ENCODE measurements around the gene MAPK8.
"Not testable (repeated sequence)": the region's sequence is repeated elsewhere in the genome, so short reads cannot be mapped to it uniquely, and the experiment has no call there.

The MAPK8 gene

DNA sequence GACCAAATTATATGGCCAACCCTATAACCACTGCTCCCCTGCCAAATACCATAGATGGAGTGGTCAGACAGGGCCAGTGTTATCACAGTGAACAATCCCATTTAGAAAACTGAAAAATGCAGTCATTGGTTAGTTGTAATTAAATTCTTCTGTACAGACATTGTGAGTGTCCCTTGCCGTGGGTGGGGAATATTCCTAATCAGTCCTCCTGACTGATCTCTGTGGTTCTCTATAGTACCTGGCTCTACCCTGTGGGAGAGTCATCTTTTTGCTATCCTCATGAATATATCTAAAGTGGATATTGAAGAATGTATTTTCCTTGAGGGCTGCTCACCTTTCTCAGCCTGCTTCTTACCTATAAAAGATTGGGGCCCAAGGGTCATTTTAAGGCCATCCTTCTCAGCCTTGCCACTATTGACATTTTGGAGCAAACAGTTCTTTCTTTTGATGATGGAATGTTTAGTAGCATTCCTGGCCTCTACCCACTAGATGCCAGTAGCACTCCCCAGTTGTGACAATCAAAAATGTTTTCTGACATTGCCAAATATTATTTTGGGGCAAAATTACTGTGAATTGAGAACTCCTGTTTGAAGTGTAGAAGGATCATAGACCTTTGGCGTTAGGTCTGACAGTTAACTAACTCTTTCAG lies 110.2 kb downstream of the MAPK8 start:
- peaks cover 0 to 17% (median 7%) of the 10 kb centered on the region in 5 donors for H3K4me1 ChIP-seq (ENCODE audit: control insufficient read depth in 5 of 5, insufficient read depth in 5 of 5, low read length in 5 of 5)
- no peak overlapping the region for H3K27ac ChIP-seq (ENCODE audit: low read depth, low read length)
- H3K36me3 ChIP-seq (ENCODE audit: control insufficient read depth in 5 of 5, insufficient read depth in 5 of 5, low read length in 5 of 5): peaks cover 0 to 16% (median 6%) of the 10 kb centered on the region in 5 donors

DNA sequence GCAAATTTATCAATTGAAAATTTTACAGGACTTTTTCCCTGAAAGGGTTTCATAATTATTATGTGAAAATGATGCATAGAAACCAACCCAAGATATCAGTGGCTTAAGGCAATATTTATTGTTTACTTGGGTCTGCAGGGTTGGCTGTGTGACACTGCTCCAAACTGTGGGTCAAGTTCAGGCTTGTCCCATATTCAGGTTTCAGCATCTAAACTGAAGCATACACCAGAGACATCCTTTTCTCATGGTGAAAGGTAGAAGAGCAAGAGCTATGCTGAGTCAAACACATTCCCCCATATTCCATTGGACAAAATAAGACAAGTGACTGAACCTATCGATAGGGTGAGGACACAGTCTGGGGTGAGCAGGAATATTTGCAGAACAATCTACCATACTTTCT lies 110.9 kb downstream of the MAPK8 start:
- Histone ChIP-seq H3K4me3 (ENCODE audit: low read depth in 1 of 5, low read length in 5 of 5) (no peak overlapping the region), H3K4me1 (ENCODE audit: control insufficient read depth in 5 of 5, insufficient read depth in 5 of 5, low read length in 5 of 5) (peaks cover 0 to 17% (median 7%) of the 10 kb centered on the region in 5 donors), H3K36me3 (ENCODE audit: control insufficient read depth in 5 of 5, insufficient read depth in 5 of 5, low read length in 5 of 5) (peaks cover 0 to 15% (median 6%) of the 10 kb centered on the region in 5 donors), H3K27me3 (ENCODE audit: control insufficient read depth in 5 of 5, insufficient read depth in 4 of 5, low read length in 5 of 5) (no peaks in the 10 kb centered on the region), H3K9me3 (ENCODE audit: control insufficient read depth in 5 of 5, low read length in 5 of 5) (peaks cover 3 to 6% (median 6%) of the 10 kb centered on the region in 5 donors), H3K9ac (ENCODE audit: low read length in 5 of 5) (peak overlapping the region in 1 of 5 donors; percentile 41), H3K27ac (ENCODE audit: low read depth, low read length) (no peak overlapping the region)

More for the DNA sequence above, 110.2 kb downstream of the MAPK8 start:
- Histone ChIP-seq H3K9me3 (ENCODE audit: control insufficient read depth in 5 of 5, low read length in 5 of 5) (peaks cover 3 to 13% (median 11%) of the 10 kb centered on the region in 5 donors), H3K9ac (ENCODE audit: low read length in 5 of 5) (no peak overlapping the region), H3K4me3 (ENCODE audit: low read depth in 1 of 5, low read length in 5 of 5) (no peak overlapping the region), H3K27me3 (ENCODE audit: control insufficient read depth in 5 of 5, insufficient read depth in 4 of 5, low read length in 5 of 5) (no peaks in the 10 kb centered on the region)

DNA sequence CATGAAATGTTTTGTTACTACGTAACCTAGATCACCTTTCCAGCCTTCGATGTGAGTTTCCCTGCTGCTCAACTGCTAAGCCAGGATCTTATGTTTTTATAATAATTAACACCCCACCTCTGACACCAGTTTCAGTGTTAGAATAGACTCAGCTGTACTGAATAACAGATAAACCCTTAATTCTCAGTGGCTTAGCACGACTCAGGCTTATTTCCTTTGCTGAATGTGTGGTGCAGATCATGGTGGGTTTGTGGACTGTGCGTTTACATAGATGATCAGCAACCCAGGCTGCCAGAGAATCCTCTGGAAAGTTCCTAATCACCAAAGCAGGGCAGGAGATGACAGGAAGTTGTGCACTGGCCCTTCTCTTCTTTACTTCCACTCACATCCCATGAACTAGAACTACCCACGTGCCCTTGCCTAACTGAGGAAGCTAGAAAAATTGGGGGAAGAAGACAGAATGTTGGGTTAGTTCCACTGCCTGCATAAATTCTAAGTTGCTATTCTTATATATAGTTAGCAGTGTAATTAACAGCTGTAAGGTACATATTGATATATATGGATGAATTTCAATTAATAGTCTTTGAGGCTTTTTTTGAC lies 111.8 kb downstream of the MAPK8 start:
- peaks cover 0 to 24% (median 7%) of the 10 kb centered on the region in 5 donors for H3K4me1 ChIP-seq (ENCODE audit: control insufficient read depth in 5 of 5, insufficient read depth in 5 of 5, low read length in 5 of 5)
- peaks cover 0 to 6% (median under 1%) of the 10 kb centered on the region in 5 donors for H3K36me3 ChIP-seq (ENCODE audit: control insufficient read depth in 5 of 5, insufficient read depth in 5 of 5, low read length in 5 of 5)
- H3K4me3 ChIP-seq (ENCODE audit: low read depth in 1 of 5, low read length in 5 of 5): no peak overlapping the region
- no peaks in the 10 kb centered on the region for H3K9me3 ChIP-seq (ENCODE audit: control insufficient read depth in 5 of 5, low read length in 5 of 5)
- H3K27me3 ChIP-seq (ENCODE audit: control insufficient read depth in 5 of 5, insufficient read depth in 4 of 5, low read length in 5 of 5): no peaks in the 10 kb centered on the region
- H3K27ac ChIP-seq (ENCODE audit: low read depth, low read length): no peak overlapping the region
- H3K9ac ChIP-seq (ENCODE audit: low read length in 5 of 5): no peak overlapping the region

- Histone ChIP-seq H3K9ac (ENCODE audit: low read length in 5 of 5) (no peak overlapping the region), H3K27ac (ENCODE audit: low read depth, low read length) (no peak overlapping the region), H3K9me3 (ENCODE audit: control insufficient read depth in 5 of 5, low read length in 5 of 5) (no peaks in the 10 kb centered on the region), H3K4me1 (ENCODE audit: control insufficient read depth in 5 of 5, insufficient read depth in 5 of 5, low read length in 5 of 5) (peaks cover 0 to 30% (median 6%) of the 10 kb centered on the region in 5 donors), H3K27me3 (ENCODE audit: control insufficient read depth in 5 of 5, insufficient read depth in 4 of 5, low read length in 5 of 5) (no peaks in the 10 kb centered on the region), H3K4me3 (ENCODE audit: low read depth in 1 of 5, low read length in 5 of 5) (no peak overlapping the region), H3K36me3 (ENCODE audit: control insufficient read depth in 5 of 5, insufficient read depth in 5 of 5, low read length in 5 of 5) (peaks cover 0 to 5% (median 0%) of the 10 kb centered on the region in 5 donors)
Measured at GRCh38 chr10:48419714-48420113, 113.2 kb downstream of the MAPK8 start.

DNA sequence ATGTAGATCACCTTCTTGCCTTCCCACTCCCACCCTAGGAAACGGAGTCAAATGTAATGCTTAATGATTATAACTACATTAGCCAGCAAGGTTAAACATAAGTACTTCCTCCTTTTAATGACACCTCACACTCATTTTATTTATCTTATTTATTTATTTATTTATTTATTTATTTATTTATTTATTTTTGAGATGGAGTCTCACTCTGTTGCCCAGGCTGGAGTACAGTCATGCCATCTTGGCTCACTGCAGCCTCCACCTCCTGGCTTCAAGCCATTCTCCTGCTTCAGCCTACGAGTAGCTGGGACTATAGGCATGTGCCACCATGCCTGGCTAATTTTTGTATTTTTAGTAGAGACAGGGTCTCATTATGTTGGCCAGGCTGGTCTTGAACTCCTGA lies 115.4 kb downstream of the MAPK8 start:
- H3K27me3 ChIP-seq (ENCODE audit: control insufficient read depth in 5 of 5, insufficient read depth in 4 of 5, low read length in 5 of 5); H3K9ac ChIP-seq (ENCODE audit: low read length in 5 of 5); H3K27ac ChIP-seq (ENCODE audit: low read depth, low read length); H3K9me3 ChIP-seq (ENCODE audit: control insufficient read depth in 5 of 5, low read length in 5 of 5); H3K4me3 ChIP-seq (ENCODE audit: low read depth in 1 of 5, low read length in 5 of 5): not testable (repeated sequence)
- H3K36me3 ChIP-seq (ENCODE audit: control insufficient read depth in 5 of 5, insufficient read depth in 5 of 5, low read length in 5 of 5): peaks cover 0 to 13% (median 3%) of the 10 kb centered on the region in 5 donors
- peaks cover 0 to 27% (median 5%) of the 10 kb centered on the region in 5 donors for H3K4me1 ChIP-seq (ENCODE audit: control insufficient read depth in 5 of 5, insufficient read depth in 5 of 5, low read length in 5 of 5)

DNA sequence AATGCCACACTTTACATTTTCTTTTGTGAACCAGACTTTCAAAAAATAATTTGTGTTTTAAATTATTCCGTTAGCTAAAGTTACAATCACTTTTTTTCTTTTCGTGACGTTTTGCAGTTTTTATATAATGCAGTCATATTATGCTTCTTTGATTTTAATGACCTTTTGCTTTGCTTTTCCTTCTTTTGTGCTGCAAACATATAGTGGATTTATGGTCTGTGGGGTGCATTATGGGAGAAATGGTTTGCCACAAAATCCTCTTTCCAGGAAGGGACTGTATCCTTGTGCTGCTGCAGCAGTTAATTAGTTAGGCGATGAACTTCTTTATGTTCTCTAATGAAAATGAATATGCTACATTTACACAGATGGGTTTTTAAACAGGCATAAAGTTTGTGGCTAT lies 117.4 kb downstream of the MAPK8 start:
- peaks cover 0 to 26% (median 6%) of the 10 kb centered on the region in 5 donors for H3K36me3 ChIP-seq (ENCODE audit: control insufficient read depth in 5 of 5, insufficient read depth in 5 of 5, low read length in 5 of 5)
- H3K9me3 ChIP-seq (ENCODE audit: control insufficient read depth in 5 of 5, low read length in 5 of 5): no peaks in the 10 kb centered on the region
- H3K4me1 ChIP-seq (ENCODE audit: control insufficient read depth in 5 of 5, insufficient read depth in 5 of 5, low read length in 5 of 5): peaks cover 0 to 13% (median 0%) of the 10 kb centered on the region in 5 donors
- no peak overlapping the region for H3K27ac ChIP-seq (ENCODE audit: low read depth, low read length)
- H3K27me3 ChIP-seq (ENCODE audit: control insufficient read depth in 5 of 5, insufficient read depth in 4 of 5, low read length in 5 of 5): no peaks in the 10 kb centered on the region
- H3K9ac ChIP-seq (ENCODE audit: low read length in 5 of 5): no peak overlapping the region
- H3K4me3 ChIP-seq (ENCODE audit: low read depth in 1 of 5, low read length in 5 of 5): no peak overlapping the region

DNA sequence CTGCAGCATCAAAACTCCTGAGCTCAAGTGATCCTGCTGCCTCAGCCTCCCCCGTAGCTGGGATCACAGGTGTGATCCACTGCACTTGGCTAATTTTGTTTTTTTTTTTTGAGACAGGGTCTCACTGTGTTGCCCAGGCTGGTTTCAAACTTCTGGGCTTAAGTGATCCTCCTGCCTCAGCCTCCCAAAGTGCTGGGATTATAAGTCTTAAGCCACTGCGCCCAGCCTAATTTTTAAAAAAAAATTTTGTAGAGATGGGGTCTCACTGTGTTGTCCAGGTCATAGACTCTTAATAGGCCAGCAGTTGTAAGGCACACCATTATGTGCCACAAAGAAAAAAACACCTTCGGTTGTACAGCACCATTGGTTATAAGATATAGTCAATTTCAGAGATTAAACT lies 122.4 kb downstream of the MAPK8 start:
- Histone ChIP-seq H3K36me3 (ENCODE audit: control insufficient read depth in 5 of 5, insufficient read depth in 5 of 5, low read length in 5 of 5) (peaks cover 0 to 39% (median 6%) of the 10 kb centered on the region in 5 donors), H3K9me3 (ENCODE audit: control insufficient read depth in 5 of 5, low read length in 5 of 5) (no peaks in the 10 kb centered on the region), H3K27ac (ENCODE audit: low read depth, low read length) (no peak overlapping the region), H3K27me3 (ENCODE audit: control insufficient read depth in 5 of 5, insufficient read depth in 4 of 5, low read length in 5 of 5) (no peaks in the 10 kb centered on the region), H3K4me1 (ENCODE audit: control insufficient read depth in 5 of 5, insufficient read depth in 5 of 5, low read length in 5 of 5) (peaks cover 0 to 2% (median 0%) of the 10 kb centered on the region in 5 donors), H3K9ac (ENCODE audit: low read length in 5 of 5) (no peak overlapping the region), H3K4me3 (ENCODE audit: low read depth in 1 of 5, low read length in 5 of 5) (no peak overlapping the region)

DNA sequence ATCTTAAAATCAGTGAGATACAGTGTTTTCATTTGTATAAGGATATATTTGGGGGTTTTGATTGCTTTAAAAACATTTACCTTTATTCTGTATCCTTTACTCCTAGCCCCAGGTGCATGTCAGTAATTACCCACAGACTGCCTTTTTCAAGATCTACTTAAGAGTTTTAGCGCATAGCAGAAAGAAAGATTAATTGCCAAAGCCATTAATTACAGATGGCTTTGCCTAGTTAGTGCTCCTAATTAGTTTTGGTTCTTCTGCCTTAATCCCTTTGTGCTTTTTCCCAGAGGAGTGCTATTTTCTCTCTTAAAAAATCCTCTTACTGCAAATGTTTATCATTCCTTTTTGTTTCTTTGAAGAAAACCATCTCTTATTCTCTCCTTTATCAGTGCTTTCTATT lies 122.8 kb downstream of the MAPK8 start:
- no peaks in the 10 kb centered on the region for H3K27me3 ChIP-seq (ENCODE audit: control insufficient read depth in 5 of 5, insufficient read depth in 4 of 5, low read length in 5 of 5)
- no peak overlapping the region for H3K4me3 ChIP-seq (ENCODE audit: low read depth in 1 of 5, low read length in 5 of 5)
- no peak overlapping the region for H3K27ac ChIP-seq (ENCODE audit: low read depth, low read length)
- H3K9me3 ChIP-seq (ENCODE audit: control insufficient read depth in 5 of 5, low read length in 5 of 5): no peaks in the 10 kb centered on the region
- H3K9ac ChIP-seq (ENCODE audit: low read length in 5 of 5): no peak overlapping the region
- peaks cover 0 to 39% (median 6%) of the 10 kb centered on the region in 5 donors for H3K36me3 ChIP-seq (ENCODE audit: control insufficient read depth in 5 of 5, insufficient read depth in 5 of 5, low read length in 5 of 5)
- no peaks in the 10 kb centered on the region for H3K4me1 ChIP-seq (ENCODE audit: control insufficient read depth in 5 of 5, insufficient read depth in 5 of 5, low read length in 5 of 5)

DNA sequence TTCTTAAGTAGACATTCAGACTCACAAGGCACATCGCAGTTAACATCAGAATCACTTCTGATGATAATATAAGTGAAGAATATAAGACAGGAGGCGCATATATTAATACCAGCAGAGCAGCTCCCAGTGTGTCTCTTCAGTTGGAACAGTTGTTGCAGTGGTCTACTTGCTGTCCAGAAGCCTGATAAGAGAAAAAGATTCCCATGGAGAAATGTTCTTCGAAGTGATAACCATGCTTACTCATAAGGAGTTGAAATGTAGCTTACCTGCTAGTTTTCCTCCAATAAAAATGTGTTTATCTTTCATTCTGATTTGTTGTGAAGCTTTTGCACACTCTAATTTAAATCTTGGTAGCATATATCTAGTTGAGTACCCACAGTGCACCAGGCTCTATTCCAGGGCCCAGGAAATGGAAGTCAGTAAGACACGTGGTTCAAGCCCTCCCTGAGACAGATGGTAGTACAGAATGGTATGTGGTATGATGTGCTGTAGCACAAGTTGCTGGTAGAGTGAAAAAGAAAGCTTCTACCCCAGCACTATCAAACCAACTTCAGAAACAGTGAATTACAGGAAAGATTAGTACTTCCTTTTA lies 124.0 kb downstream of the MAPK8 start:
- no peak overlapping the region for H3K27ac ChIP-seq (ENCODE audit: low read depth, low read length)
- H3K4me3 ChIP-seq (ENCODE audit: low read depth in 1 of 5, low read length in 5 of 5): no peak overlapping the region
- peaks cover 2 to 42% (median 13%) of the 10 kb centered on the region in 5 donors for H3K36me3 ChIP-seq (ENCODE audit: control insufficient read depth in 5 of 5, insufficient read depth in 5 of 5, low read length in 5 of 5)
- H3K9me3 ChIP-seq (ENCODE audit: control insufficient read depth in 5 of 5, low read length in 5 of 5): no peaks in the 10 kb centered on the region
- H3K27me3 ChIP-seq (ENCODE audit: control insufficient read depth in 5 of 5, insufficient read depth in 4 of 5, low read length in 5 of 5): no peaks in the 10 kb centered on the region
- no peaks in the 10 kb centered on the region for H3K4me1 ChIP-seq (ENCODE audit: control insufficient read depth in 5 of 5, insufficient read depth in 5 of 5, low read length in 5 of 5)
- H3K9ac ChIP-seq (ENCODE audit: low read length in 5 of 5): no peak overlapping the region

GRCh38 chr10:48431871-48432270 lies 125.4 kb downstream of the MAPK8 start:
- H3K27ac ChIP-seq (ENCODE audit: low read depth, low read length): no peak overlapping the region
- H3K36me3 ChIP-seq (ENCODE audit: control insufficient read depth in 5 of 5, insufficient read depth in 5 of 5, low read length in 5 of 5): peaks cover 7 to 41% (median 11%) of the 10 kb centered on the region in 5 donors
- H3K4me1 ChIP-seq (ENCODE audit: control insufficient read depth in 5 of 5, insufficient read depth in 5 of 5, low read length in 5 of 5): no peaks in the 10 kb centered on the region
- no peak overlapping the region for H3K9ac ChIP-seq (ENCODE audit: low read length in 5 of 5)
- no peak overlapping the region for H3K4me3 ChIP-seq (ENCODE audit: low read depth in 1 of 5, low read length in 5 of 5)
- no peaks in the 10 kb centered on the region for H3K27me3 ChIP-seq (ENCODE audit: control insufficient read depth in 5 of 5, insufficient read depth in 4 of 5, low read length in 5 of 5)
- no peaks in the 10 kb centered on the region for H3K9me3 ChIP-seq (ENCODE audit: control insufficient read depth in 5 of 5, low read length in 5 of 5)
